COLO668 (cell line): ENCODE results near the gene CREBL2.
"Not testable (repeated sequence)": the region's sequence is repeated elsewhere in the genome, so short reads cannot be mapped to it uniquely, and the experiment has no call there.

Experiments used
- DNase-seq: peaks from one replicate; lab custom pipeline; 2025; ENCODE audit not compliant: unreplicated experiment; lab: John Stamatoyannopoulos, UW

Gene CREBL2

GRCh38 chr12:12630850-12631249, 19.2 kb downstream of the CREBL2 start:
- no peak for DNase-seq

GRCh38 chr12:12635651-12636050, 24.0 kb downstream of the CREBL2 start:
- no peak for DNase-seq

- no peak for DNase-seq
These were observed 25.0 kb downstream of the CREBL2 start for GRCh38 chr12:12636641-12637040.

- DNase-seq: not testable (repeated sequence)
These were observed 28.3 kb downstream of the CREBL2 start for GRCh38 chr12:12639995-12640394.

GRCh38 chr12:12641650-12642049, 30.0 kb downstream of the CREBL2 start:
- DNase-seq: no peak

- DNase-seq: no peak
These were observed 31.2 kb downstream of the CREBL2 start for GRCh38 chr12:12642916-12643315.

- DNase-seq: no peak
These were observed 33.8 kb downstream of the CREBL2 start for GRCh38 chr12:12645485-12645884.

GRCh38 chr12:12645968-12646367, 34.3 kb downstream of the CREBL2 start:
- not testable (repeated sequence) for DNase-seq

GRCh38 chr12:12646483-12647072, 34.9 kb downstream of the CREBL2 start:
- DNase-seq: no peak

GRCh38 chr12:12648284-12648683, 36.6 kb downstream of the CREBL2 start:
- DNase-seq: no peak

- DNase-seq: no peak
These were observed 37.4 kb downstream of the CREBL2 start for GRCh38 chr12:12648951-12649650.

- DNase-seq: no peak
These were observed 40.1 kb downstream of the CREBL2 start for GRCh38 chr12:12651752-12652151.

- not testable (repeated sequence) for DNase-seq
These were observed 41.0 kb downstream of the CREBL2 start for GRCh38 chr12:12652704-12653103.

- DNase-seq: no peak
These were observed 42.2 kb downstream of the CREBL2 start for GRCh38 chr12:12653922-12654321.

GRCh38 chr12:12654691-12655460, 43.2 kb downstream of the CREBL2 start:
- DNase-seq: no peak

- DNase-seq: no peak
These were observed 48.5 kb downstream of the CREBL2 start for GRCh38 chr12:12660201-12660600.

GRCh38 chr12:12661086-12661856, 49.6 kb downstream of the CREBL2 start:
- DNase-seq: no peak

GRCh38 chr12:12663644-12664294, 52.1 kb downstream of the CREBL2 start:
- DNase-seq: no peak

GRCh38 chr12:12665194-12665593, 53.5 kb downstream of the CREBL2 start:
- no peak for DNase-seq

GRCh38 chr12:12668005-12668404, 56.3 kb downstream of the CREBL2 start:
- DNase-seq: no peak

GRCh38 chr12:12669020-12669419, 57.3 kb downstream of the CREBL2 start:
- DNase-seq: no peak
